Measurements from ENCODE around the gene C1GALT1. TPM values are rescaled to one million over a fixed set of nuclear protein-coding genes. Genes with fewer than 3 reads are reported as not detected.

The C1GALT1 gene
- total and polyA plus RNA-seq, 11 donors, result 4.3 to 36.4 (median 21.1) TPM

DNA sequence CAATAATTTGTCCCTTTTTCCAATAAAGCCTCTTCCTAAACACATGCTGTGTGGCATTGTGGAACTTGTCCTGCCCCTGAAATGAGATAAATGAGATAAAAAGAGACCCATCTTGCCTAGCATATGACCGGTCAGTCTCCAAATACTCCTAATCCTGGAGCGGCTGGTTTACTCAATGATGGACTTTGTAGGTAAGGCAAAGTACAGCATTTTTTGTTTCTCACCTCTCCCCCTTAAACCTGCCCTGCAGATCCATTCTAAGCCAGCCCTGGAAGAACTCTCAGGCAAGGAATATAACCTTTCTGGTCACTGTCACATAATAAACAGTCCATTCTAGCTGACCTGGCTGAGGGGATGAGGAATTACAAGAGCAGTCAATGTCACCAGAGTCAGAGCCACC lies 110.7 kb downstream of the C1GALT1 start:
- H3K4me3 ChIP-seq, result no peak overlapping the region
- no peak overlapping the region for H3K27ac ChIP-seq
- TF ChIP-seq, protein P1, sequence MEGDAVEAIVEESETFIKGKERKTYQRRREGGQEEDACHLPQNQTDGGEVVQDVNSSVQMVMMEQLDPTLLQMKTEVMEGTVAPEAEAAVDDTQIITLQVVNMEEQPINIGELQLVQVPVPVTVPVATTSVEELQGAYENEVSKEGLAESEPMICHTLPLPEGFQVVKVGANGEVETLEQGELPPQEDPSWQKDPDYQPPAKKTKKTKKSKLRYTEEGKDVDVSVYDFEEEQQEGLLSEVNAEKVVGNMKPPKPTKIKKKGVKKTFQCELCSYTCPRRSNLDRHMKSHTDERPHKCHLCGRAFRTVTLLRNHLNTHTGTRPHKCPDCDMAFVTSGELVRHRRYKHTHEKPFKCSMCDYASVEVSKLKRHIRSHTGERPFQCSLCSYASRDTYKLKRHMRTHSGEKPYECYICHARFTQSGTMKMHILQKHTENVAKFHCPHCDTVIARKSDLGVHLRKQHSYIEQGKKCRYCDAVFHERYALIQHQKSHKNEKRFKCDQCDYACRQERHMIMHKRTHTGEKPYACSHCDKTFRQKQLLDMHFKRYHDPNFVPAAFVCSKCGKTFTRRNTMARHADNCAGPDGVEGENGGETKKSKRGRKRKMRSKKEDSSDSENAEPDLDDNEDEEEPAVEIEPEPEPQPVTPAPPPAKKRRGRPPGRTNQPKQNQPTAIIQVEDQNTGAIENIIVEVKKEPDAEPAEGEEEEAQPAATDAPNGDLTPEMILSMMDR (IDR thresholded peaks at IDR 0.05), result no peak
- no peak for TF ChIP-seq POLR2A (IDR thresholded peaks at IDR 0.05)
- H3K9me3 ChIP-seq, result no peaks in the 10 kb centered on the region
- H3K27me3 ChIP-seq, result no peaks in the 10 kb centered on the region
- DNase-seq (no peak), ATAC-seq (no peak)
- no peaks in the 10 kb centered on the region for H3K36me3 ChIP-seq
- intact Hi-C loops (cut with DNase I), result no loop called here
- 94 to 98% (median 96%) methylated on average over 2 of the region's 2 CpGs for WGBS, 4 donors
- H3K4me1 ChIP-seq, result no peaks in the 10 kb centered on the region

DNA sequence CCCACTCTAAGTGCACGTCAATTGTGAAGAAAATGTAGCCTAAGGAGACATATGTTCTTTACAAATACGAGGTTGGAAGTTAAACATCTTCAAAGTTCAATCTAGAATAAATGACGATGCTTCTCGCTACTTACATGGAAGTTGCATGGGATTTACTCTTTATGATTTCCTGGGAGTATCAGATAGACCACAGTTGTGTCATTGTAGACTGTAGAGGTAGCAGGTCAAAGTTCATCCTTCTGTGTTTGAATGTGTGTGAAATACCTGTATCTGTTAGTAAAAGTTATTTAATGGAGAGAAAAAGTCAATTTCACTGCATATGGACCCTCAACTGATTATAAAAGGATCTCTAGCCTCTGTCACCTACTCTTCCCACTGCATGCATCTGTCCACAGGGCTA lies 112.6 kb downstream of the C1GALT1 start:
- Histone ChIP-seq H3K27ac (no peak overlapping the region), H3K4me3 (no peak overlapping the region), H3K9me3 (peaks cover 0 to 7% (median 0%) of the 10 kb centered on the region in 12 donors), H3K4me1 (no peaks in the 10 kb centered on the region), H3K27me3 (no peaks in the 10 kb centered on the region), H3K36me3 (no peaks in the 10 kb centered on the region)
- 84 to 87% (median 86%) methylated on average over 4 of the region's 4 CpGs for WGBS, 4 donors
- intact Hi-C loops (cut with DNase I), result no loop called here
- no peak for ATAC-seq
- TF ChIP-seq, protein P1 (IDR thresholded peaks at IDR 0.05), result no peak
- no peak for TF ChIP-seq POLR2A (IDR thresholded peaks at IDR 0.05)
- no peak for DNase-seq
